ENCODE results near the gene RNFT2.

RNFT2 gene

DNA sequence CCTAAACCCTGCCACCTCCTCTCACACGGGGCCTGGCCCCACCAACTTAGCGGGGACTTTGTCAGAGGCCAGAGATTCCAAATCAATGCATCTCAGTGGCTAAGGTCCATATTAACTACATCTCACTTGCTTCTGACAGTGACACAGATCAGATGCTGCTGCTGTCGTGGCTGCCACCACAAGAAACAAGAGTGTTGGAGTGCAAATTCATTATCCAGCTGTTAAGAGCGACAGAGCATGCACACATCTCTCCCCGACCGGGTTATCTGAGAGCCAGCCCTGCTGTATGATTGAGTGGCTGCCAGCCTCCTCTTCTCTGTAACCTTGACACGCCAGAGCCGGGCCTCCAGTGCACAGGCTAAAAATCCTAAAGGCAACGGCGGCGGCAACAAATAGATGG is 40.4 kb upstream of the RNFT2 start:
- Histone ChIP-seq H3K9ac (ENCODE audit: low read length) (no peak overlapping the region), H3K9me3 (ENCODE audit: control insufficient read depth, low read depth, low read length) (no peaks in the 10 kb centered on the region), H3K4me3 (ENCODE audit: low read length) (no peak overlapping the region), H3K4me1 (ENCODE audit: control insufficient read depth, low read depth, low read length) (peaks cover 11% of the 10 kb centered on the region), H3K36me3 (ENCODE audit: control insufficient read depth, low read depth, low read length) (no peaks in the 10 kb centered on the region), H3K27ac (ENCODE audit: low read length) (no peak overlapping the region), H3K27me3 (ENCODE audit: control insufficient read depth, insufficient read depth, low read length) (peaks cover 27% of the 10 kb centered on the region)

DNA sequence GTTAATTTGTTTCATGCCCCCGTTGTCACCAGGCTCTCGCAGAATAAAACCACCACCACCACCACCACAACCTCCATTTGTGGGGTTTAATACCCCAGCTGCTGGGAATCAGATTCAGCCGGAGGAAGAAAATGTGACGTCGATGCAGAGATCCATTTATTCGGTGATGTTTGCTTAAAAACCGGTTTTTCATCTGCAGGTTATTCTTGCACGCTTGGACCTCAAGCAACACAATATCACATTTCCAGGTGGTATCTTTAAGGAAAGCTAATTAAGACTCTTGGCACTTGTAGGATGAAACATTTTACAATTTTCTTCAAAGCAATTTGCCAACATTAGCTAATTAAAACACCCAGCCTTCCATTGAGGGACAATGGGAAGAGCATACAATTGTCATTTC is 40.0 kb upstream of the RNFT2 start:
- Histone ChIP-seq H3K9me3 (ENCODE audit: control insufficient read depth, low read depth, low read length) (no peaks in the 10 kb centered on the region), H3K9ac (ENCODE audit: low read length) (no peak overlapping the region), H3K27ac (ENCODE audit: low read length) (no peak overlapping the region), H3K4me3 (ENCODE audit: low read length) (no peak overlapping the region), H3K27me3 (ENCODE audit: control insufficient read depth, insufficient read depth, low read length) (peaks cover 23% of the 10 kb centered on the region), H3K36me3 (ENCODE audit: control insufficient read depth, low read depth, low read length) (no peaks in the 10 kb centered on the region), H3K4me1 (ENCODE audit: control insufficient read depth, low read depth, low read length) (peaks cover 10% of the 10 kb centered on the region)

DNA sequence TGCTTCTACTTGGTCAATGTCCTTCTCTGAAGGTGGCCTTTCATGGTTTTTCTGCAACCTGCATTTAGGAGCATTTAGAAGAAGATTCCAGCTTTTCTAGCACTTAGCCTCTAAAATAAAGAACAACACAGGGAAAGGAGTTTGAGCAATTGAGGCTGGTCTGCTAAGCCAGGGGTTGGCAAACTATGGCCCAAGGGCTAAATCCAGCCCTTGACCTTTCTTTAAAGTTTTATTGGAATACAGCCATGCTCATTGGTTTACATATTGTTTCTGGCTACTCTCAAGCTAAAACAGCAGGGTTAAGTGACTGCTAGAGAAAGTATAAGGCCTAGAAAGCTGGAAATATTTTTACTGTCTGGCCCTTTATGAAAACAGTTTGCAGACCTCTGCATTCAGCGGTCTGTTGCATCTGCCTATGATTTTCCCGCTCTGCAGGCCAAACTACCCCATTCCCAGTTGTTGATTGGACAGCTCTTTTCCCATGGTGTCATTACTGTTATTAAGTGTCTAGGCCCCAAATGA is 39.5 kb upstream of the RNFT2 start:
- no peak overlapping the region for H3K4me3 ChIP-seq (ENCODE audit: low read length)
- H3K9ac ChIP-seq (ENCODE audit: low read length), result no peak overlapping the region
- H3K4me1 ChIP-seq (ENCODE audit: control insufficient read depth, low read depth, low read length), result peaks cover 6% of the 10 kb centered on the region
- no peaks in the 10 kb centered on the region for H3K9me3 ChIP-seq (ENCODE audit: control insufficient read depth, low read depth, low read length)
- H3K27ac ChIP-seq (ENCODE audit: low read length), result no peak overlapping the region
- H3K27me3 ChIP-seq (ENCODE audit: control insufficient read depth, insufficient read depth, low read length), result peaks cover 18% of the 10 kb centered on the region
- H3K36me3 ChIP-seq (ENCODE audit: control insufficient read depth, low read depth, low read length), result no peaks in the 10 kb centered on the region

DNA sequence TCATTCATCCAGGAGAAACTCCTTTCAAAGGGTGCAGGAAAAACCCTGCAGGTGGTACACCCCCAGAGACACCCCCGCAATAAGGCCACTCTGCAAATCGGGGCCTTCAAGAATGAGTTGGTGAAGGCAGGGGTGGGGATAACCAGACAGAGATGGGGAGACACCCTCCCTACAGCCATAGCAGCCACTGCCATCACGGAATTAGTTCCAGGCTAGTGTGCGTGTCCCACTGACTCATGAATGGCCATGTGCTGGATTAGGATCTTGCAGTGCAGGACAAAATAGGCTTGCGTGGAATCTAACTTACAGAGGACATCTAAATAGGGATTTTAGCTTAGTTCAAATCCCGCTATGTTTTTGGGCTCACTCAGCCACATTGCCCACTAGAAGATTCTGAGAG is 38.0 kb upstream of the RNFT2 start:
- Histone ChIP-seq H3K27ac (ENCODE audit: low read length) (no peak overlapping the region), H3K9ac (ENCODE audit: low read length) (no peak overlapping the region), H3K27me3 (ENCODE audit: control insufficient read depth, insufficient read depth, low read length) (peaks cover 4% of the 10 kb centered on the region)

DNA sequence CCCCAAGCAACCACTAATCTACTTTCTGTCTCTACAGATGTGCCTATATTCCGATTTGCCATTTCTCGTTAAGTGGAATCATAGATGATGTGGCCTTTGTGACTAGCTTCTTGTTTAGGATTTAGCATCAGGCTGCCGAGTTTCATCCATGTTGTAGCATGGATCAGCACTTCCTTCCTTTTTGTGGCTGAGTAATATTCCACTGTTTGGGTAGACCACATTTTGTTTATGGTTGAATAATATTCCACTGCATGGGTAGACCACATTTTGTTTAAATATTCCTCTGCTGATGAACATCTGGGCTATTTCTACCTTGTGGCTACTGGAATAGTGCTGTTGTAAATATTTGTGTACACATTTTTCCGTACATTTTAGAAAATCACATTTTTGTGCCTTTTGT is 36.7 kb upstream of the RNFT2 start:
- H3K27ac ChIP-seq (ENCODE audit: low read length), result no peak overlapping the region
- H3K9ac ChIP-seq (ENCODE audit: low read length), result no peak overlapping the region
- no peaks in the 10 kb centered on the region for H3K27me3 ChIP-seq (ENCODE audit: control insufficient read depth, insufficient read depth, low read length)
- no peaks in the 10 kb centered on the region for H3K9me3 ChIP-seq (ENCODE audit: control insufficient read depth, low read depth, low read length)
- H3K36me3 ChIP-seq (ENCODE audit: control insufficient read depth, low read depth, low read length), result no peaks in the 10 kb centered on the region
- no peak overlapping the region for H3K4me3 ChIP-seq (ENCODE audit: low read length)
- H3K4me1 ChIP-seq (ENCODE audit: control insufficient read depth, low read depth, low read length), result no peaks in the 10 kb centered on the region

More for the DNA sequence above, 38.0 kb upstream of the RNFT2 start:
- Histone ChIP-seq H3K9me3 (ENCODE audit: control insufficient read depth, low read depth, low read length) (no peaks in the 10 kb centered on the region), H3K36me3 (ENCODE audit: control insufficient read depth, low read depth, low read length) (no peaks in the 10 kb centered on the region), H3K4me1 (ENCODE audit: control insufficient read depth, low read depth, low read length) (no peaks in the 10 kb centered on the region), H3K4me3 (ENCODE audit: low read length) (no peak overlapping the region)

DNA sequence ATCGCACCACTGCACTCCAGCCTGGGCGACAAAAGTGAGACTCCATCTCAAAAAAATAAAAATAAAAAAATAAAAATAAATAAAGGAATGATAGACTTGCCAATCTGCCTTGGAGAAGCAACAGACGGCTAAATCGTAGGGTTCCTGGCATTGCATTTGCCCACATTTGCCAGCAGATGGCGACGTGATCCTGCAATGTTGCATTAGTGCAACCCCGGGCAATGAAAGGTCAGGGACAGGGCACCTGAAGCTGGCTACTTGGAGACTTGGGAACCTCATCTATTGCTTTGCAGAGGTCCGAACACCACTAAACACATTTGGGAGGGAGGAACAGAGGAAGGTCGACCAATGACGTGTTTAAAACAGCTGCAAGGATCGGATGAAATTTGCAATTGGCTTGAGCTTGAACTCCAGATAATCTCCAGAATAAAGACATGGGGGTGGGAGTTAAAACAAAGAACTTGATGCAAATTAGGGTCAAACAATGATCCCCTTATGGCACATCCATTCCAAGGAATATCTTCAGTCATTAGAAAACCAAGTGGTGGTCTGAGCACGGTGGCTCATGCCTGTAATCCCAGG is 34.8 kb upstream of the RNFT2 start:
- no peaks in the 10 kb centered on the region for H3K36me3 ChIP-seq (ENCODE audit: control insufficient read depth, low read depth, low read length)
- no peak overlapping the region for H3K4me3 ChIP-seq (ENCODE audit: low read length)
- no peak overlapping the region for H3K9ac ChIP-seq (ENCODE audit: low read length)
- H3K4me1 ChIP-seq (ENCODE audit: control insufficient read depth, low read depth, low read length), result no peaks in the 10 kb centered on the region
- no peaks in the 10 kb centered on the region for H3K9me3 ChIP-seq (ENCODE audit: control insufficient read depth, low read depth, low read length)
- no peaks in the 10 kb centered on the region for H3K27me3 ChIP-seq (ENCODE audit: control insufficient read depth, insufficient read depth, low read length)
- no peak overlapping the region for H3K27ac ChIP-seq (ENCODE audit: low read length)

DNA sequence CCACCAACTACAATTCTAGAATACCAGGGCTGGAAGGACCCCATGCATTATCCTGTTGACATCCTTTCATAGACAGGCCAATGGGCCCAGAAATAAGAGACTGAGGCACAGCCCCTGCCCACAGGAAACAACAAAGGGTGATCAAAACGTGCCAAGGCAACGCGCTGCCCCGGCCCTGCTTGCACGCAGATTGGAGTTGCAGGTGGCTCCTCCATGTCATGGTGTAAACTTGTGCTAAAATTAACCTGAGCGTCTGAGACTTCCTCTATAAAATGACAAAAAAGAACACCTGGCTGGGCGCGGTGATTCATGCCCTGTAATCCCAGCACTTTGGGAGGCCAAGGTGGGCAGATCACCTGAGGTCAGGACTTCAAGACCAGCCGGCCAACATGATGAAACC is 30.4 kb upstream of the RNFT2 start:
- Histone ChIP-seq H3K27ac (ENCODE audit: low read length) (no peak overlapping the region), H3K9ac (ENCODE audit: low read length) (no peak overlapping the region), H3K36me3 (ENCODE audit: control insufficient read depth, low read depth, low read length) (peaks cover 5% of the 10 kb centered on the region), H3K27me3 (ENCODE audit: control insufficient read depth, insufficient read depth, low read length) (peaks cover 22% of the 10 kb centered on the region), H3K9me3 (ENCODE audit: control insufficient read depth, low read depth, low read length) (no peaks in the 10 kb centered on the region), H3K4me1 (ENCODE audit: control insufficient read depth, low read depth, low read length) (no peaks in the 10 kb centered on the region), H3K4me3 (ENCODE audit: low read length) (no peak overlapping the region)

DNA sequence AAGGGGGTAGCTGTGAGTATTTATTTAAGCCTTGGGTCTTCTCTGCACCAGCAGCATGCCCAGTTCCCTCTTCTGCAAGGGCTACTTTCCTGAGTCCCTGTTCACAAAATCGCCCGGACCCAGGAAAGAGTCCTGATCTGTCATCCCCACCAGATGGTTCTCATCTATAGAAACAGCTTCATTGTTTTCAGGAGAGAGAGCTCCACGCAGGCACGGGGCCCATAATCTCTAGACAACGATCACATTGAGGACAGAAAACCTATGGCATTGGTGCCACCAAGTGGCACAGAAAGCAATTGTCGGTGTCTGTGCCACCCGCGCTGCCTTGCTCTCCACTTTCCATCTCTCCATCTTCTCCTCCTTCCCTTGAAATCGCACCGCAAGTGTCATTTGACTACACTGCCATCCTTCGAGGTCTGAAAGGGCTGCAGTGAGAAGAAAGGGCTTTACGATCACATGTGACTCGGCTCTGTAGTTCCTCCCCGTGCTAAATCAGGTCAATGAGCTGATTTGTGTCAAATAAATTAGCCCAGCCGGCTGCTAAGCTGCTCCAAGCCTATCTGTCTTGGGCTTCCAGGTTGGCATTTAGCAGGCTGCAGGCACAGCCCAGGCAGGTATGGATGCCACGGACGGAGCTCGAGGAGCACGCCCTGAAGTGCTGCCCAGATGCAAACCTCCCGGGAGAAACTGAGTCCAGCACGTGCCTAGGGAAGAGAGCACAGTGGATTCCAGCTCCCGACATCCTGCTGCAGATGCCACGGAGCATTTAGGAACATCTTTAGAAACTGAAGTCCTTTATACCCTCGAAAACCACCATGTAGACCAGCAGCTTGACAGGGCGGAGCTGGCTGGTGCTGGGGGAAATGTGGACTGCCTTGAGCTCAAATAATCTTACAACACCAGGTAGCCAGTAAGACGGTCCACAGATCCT is 29.0 kb upstream of the RNFT2 start:
- no peak overlapping the region for H3K4me3 ChIP-seq (ENCODE audit: low read length)

DNA sequence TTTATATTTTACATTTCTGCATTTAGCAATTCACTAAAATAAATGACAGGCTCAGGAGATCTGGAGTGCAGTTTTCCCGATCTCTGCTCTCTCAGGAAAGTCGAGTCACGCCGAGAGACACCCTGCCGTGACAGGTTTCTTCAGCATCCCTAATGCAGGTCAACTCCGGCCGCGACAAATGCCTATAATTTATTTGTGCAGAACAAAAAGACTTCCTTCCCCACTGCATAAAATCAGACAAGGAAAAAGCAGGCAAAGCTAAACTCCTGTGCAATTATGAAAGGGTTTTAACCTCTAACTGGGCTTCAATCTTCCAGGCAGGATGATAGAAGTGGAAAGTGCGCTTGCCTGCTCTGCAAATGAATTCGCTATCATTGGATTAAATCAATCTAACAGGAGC is 28.3 kb upstream of the RNFT2 start:
- peaks cover 5% of the 10 kb centered on the region for H3K36me3 ChIP-seq (ENCODE audit: control insufficient read depth, low read depth, low read length)
- no peak overlapping the region for H3K4me3 ChIP-seq (ENCODE audit: low read length)
- H3K27me3 ChIP-seq (ENCODE audit: control insufficient read depth, insufficient read depth, low read length), result peaks cover 22% of the 10 kb centered on the region
- no peaks in the 10 kb centered on the region for H3K4me1 ChIP-seq (ENCODE audit: control insufficient read depth, low read depth, low read length)
- H3K9me3 ChIP-seq (ENCODE audit: control insufficient read depth, low read depth, low read length), result no peaks in the 10 kb centered on the region
- no peak overlapping the region for H3K9ac ChIP-seq (ENCODE audit: low read length)
- H3K27ac ChIP-seq (ENCODE audit: low read length), result no peak overlapping the region

More for the DNA sequence above, 29.0 kb upstream of the RNFT2 start:
- Histone ChIP-seq H3K9me3 (ENCODE audit: control insufficient read depth, low read depth, low read length) (no peaks in the 10 kb centered on the region), H3K4me1 (ENCODE audit: control insufficient read depth, low read depth, low read length) (no peaks in the 10 kb centered on the region), H3K27me3 (ENCODE audit: control insufficient read depth, insufficient read depth, low read length) (peaks cover 22% of the 10 kb centered on the region), H3K36me3 (ENCODE audit: control insufficient read depth, low read depth, low read length) (peaks cover 5% of the 10 kb centered on the region), H3K27ac (ENCODE audit: low read length) (no peak overlapping the region), H3K9ac (ENCODE audit: low read length) (no peak overlapping the region)

DNA sequence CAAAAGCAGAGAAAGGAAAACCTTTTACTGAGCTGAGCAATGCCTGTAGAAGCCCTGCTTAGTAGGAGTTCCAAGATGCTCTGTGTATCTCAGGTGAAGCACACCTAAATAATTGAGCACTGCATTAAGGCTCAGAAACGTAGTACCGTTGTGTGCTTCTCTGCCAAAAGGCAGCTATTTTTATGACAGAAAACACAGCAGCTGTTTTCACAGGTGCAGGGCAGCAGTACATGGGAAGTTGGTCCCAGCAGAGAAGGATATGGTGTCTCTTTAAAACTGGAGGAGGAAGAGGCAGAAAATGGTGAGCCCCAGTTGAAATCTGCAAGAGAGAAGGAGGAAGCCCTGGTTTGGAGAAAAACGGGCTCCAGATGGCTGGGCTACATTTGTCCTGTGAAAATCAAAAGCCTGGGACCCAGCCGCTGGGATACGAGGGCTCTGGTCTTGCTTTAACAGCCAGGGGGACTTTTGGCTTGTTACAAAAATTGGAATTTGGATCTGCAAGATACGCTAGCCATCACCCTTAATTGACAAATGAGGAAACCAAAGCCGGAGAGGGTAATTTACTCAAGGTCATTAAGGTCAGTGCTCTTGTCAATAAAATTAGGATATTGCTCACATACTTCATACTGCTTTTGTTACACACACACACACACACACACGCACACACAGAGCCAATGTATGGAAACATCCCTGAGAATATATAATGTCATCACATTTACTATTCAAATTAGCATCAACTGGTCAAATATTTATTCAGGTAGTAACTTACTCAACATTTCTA is 27.6 kb upstream of the RNFT2 start:
- Histone ChIP-seq H3K36me3 (ENCODE audit: control insufficient read depth, low read depth, low read length) (peaks cover 10% of the 10 kb centered on the region), H3K27me3 (ENCODE audit: control insufficient read depth, insufficient read depth, low read length) (peaks cover 22% of the 10 kb centered on the region), H3K9me3 (ENCODE audit: control insufficient read depth, low read depth, low read length) (no peaks in the 10 kb centered on the region), H3K4me1 (ENCODE audit: control insufficient read depth, low read depth, low read length) (no peaks in the 10 kb centered on the region), H3K4me3 (ENCODE audit: low read length) (no peak overlapping the region), H3K27ac (ENCODE audit: low read length) (no peak overlapping the region), H3K9ac (ENCODE audit: low read length) (no peak overlapping the region)

Data from iPS-18a (cell line).